Activated naive CD8-positive, alpha-beta T cell (primary cell): ENCODE data around the gene ASB3.
"Not testable (repeated sequence)": the region's sequence is repeated elsewhere in the genome, so short reads cannot be mapped to it uniquely, and the experiment has no call there.

ENCODE experiments used
- H3K27ac Mint-ChIP-seq: one replicate; pipeline ENCODE4 v1.8.0; 2021; ENCODE audit warnings: mixed read lengths
- H3K27me3 Mint-ChIP-seq: one replicate; pipeline ENCODE4 v1.8.0; 2021; ENCODE audit warnings: mixed read lengths
- H3K36me3 Mint-ChIP-seq: one replicate; pipeline ENCODE4 v1.8.0; 2021; ENCODE audit warnings: mixed read lengths
- H3K4me1 Mint-ChIP-seq: one replicate; pipeline ENCODE4 v1.8.0; 2021; ENCODE audit warnings: low read depth, mixed read lengths
- H3K4me3 Mint-ChIP-seq: one replicate; pipeline ENCODE4 v1.8.0; 2021; ENCODE audit warnings: mild to moderate bottlenecking, mixed read lengths
- H3K9me3 Mint-ChIP-seq: one replicate; pipeline ENCODE4 v1.8.0; 2021; ENCODE audit warnings: low read depth, mixed read lengths

ASB3 gene

GRCh38 chr2:53786705-53787613 is at the start of gene ASB3, which contains the start of gene ERLEC1:
Gene ASB3 (minus strand): TSS chr2:53786953. CDS start chr2:53765572, 21,381 bp downstream.
Gene ERLEC1 (plus strand): TSS chr2:53787044. CDS start chr2:53787211, 167 bp downstream.
- Mint-ChIP-seq H3K9me3 (no peaks in the 10 kb centered on the region), H3K27me3 (no peaks in the 10 kb centered on the region), H3K36me3 (peaks cover 2% of the 10 kb centered on the region), H3K27ac (peak within 1 kb of the TSS; percentile 93), H3K4me1 (peaks cover 55% of the 10 kb centered on the region), H3K4me3 (peak within 1 kb of the TSS; percentile 98)

- H3K36me3 Mint-ChIP-seq = peaks cover 23% of the 10 kb centered on the region
- H3K27ac Mint-ChIP-seq, H3K9me3 Mint-ChIP-seq, H3K4me1 Mint-ChIP-seq, H3K27me3 Mint-ChIP-seq, H3K4me3 Mint-ChIP-seq: not testable (repeated sequence)
Measured at GRCh38 chr2:53829980-53830290, 43.2 kb upstream of the ASB3 start.

GRCh38 chr2:53829273-53829979 is 42.7 kb upstream of the ASB3 start:
- Mint-ChIP-seq H3K27me3 (no peaks in the 10 kb centered on the region), H3K27ac (no peak overlapping the region), H3K4me1 (no peaks in the 10 kb centered on the region)

GRCh38 chr2:53828331-53828730 is 41.6 kb upstream of the ASB3 start:
- H3K9me3 Mint-ChIP-seq = no peaks in the 10 kb centered on the region
- no peak overlapping the region for H3K27ac Mint-ChIP-seq

More at GRCh38 chr2:53829273-53829979, 42.7 kb upstream of the ASB3 start:
- no peak overlapping the region for H3K4me3 Mint-ChIP-seq
- peaks cover 19% of the 10 kb centered on the region for H3K36me3 Mint-ChIP-seq
- H3K9me3 Mint-ChIP-seq = no peaks in the 10 kb centered on the region

GRCh38 chr2:53827398-53828175 is 40.8 kb upstream of the ASB3 start:
- no peak overlapping the region for H3K27ac Mint-ChIP-seq
- no peaks in the 10 kb centered on the region for H3K27me3 Mint-ChIP-seq
- no peaks in the 10 kb centered on the region for H3K4me1 Mint-ChIP-seq
- H3K4me3 Mint-ChIP-seq = no peak overlapping the region
- no peaks in the 10 kb centered on the region for H3K9me3 Mint-ChIP-seq
- H3K36me3 Mint-ChIP-seq = peaks cover 14% of the 10 kb centered on the region

More at GRCh38 chr2:53828331-53828730, 41.6 kb upstream of the ASB3 start:
- Mint-ChIP-seq H3K27me3 (no peaks in the 10 kb centered on the region), H3K4me1 (no peaks in the 10 kb centered on the region), H3K36me3 (peaks cover 11% of the 10 kb centered on the region), H3K4me3 (no peak overlapping the region)

GRCh38 chr2:53826587-53827397 is 40.0 kb upstream of the ASB3 start:
- peaks cover 11% of the 10 kb centered on the region for H3K36me3 Mint-ChIP-seq
- H3K27me3 Mint-ChIP-seq = no peaks in the 10 kb centered on the region
- no peak overlapping the region for H3K27ac Mint-ChIP-seq
- no peaks in the 10 kb centered on the region for H3K4me1 Mint-ChIP-seq
- no peak overlapping the region for H3K4me3 Mint-ChIP-seq
- H3K9me3 Mint-ChIP-seq = no peaks in the 10 kb centered on the region

GRCh38 chr2:53826030-53826410 is 39.3 kb upstream of the ASB3 start:
- Mint-ChIP-seq H3K27me3 (no peaks in the 10 kb centered on the region), H3K9me3 (no peaks in the 10 kb centered on the region), H3K27ac (no peak overlapping the region), H3K4me3 (no peak overlapping the region), H3K4me1 (no peaks in the 10 kb centered on the region), H3K36me3 (peaks cover 6% of the 10 kb centered on the region)

- not testable (repeated sequence) for H3K27ac Mint-ChIP-seq
Measured at GRCh38 chr2:53823639-53824038, 36.9 kb upstream of the ASB3 start.

GRCh38 chr2:53821810-53822209 is 35.1 kb upstream of the ASB3 start:
- Mint-ChIP-seq H3K4me3 (no peak overlapping the region), H3K36me3 (peaks cover 10% of the 10 kb centered on the region), H3K9me3 (no peaks in the 10 kb centered on the region), H3K27ac (no peak overlapping the region), H3K27me3 (no peaks in the 10 kb centered on the region), H3K4me1 (no peaks in the 10 kb centered on the region)

More at GRCh38 chr2:53823639-53824038, 36.9 kb upstream of the ASB3 start:
- H3K9me3 Mint-ChIP-seq, H3K27me3 Mint-ChIP-seq, H3K4me3 Mint-ChIP-seq, H3K4me1 Mint-ChIP-seq, H3K36me3 Mint-ChIP-seq: not testable (repeated sequence)

- H3K27ac Mint-ChIP-seq = no peak overlapping the region
- H3K36me3 Mint-ChIP-seq = peaks cover 13% of the 10 kb centered on the region
- H3K4me1 Mint-ChIP-seq = no peaks in the 10 kb centered on the region
- no peak overlapping the region for H3K4me3 Mint-ChIP-seq
- no peaks in the 10 kb centered on the region for H3K9me3 Mint-ChIP-seq
- no peaks in the 10 kb centered on the region for H3K27me3 Mint-ChIP-seq
Measured at GRCh38 chr2:53820711-53821110, 34.0 kb upstream of the ASB3 start.

- Mint-ChIP-seq H3K9me3 (no peaks in the 10 kb centered on the region), H3K36me3 (peaks cover 16% of the 10 kb centered on the region), H3K4me3 (no peak overlapping the region), H3K27me3 (no peaks in the 10 kb centered on the region), H3K27ac (no peak overlapping the region), H3K4me1 (no peaks in the 10 kb centered on the region)
Measured at GRCh38 chr2:53820048-53820447, 33.3 kb upstream of the ASB3 start.

- Mint-ChIP-seq H3K4me1 (no peaks in the 10 kb centered on the region), H3K9me3 (no peaks in the 10 kb centered on the region), H3K36me3 (peaks cover 16% of the 10 kb centered on the region), H3K4me3 (no peak overlapping the region), H3K27me3 (no peaks in the 10 kb centered on the region), H3K27ac (no peak overlapping the region)
Measured at GRCh38 chr2:53819634-53820033, 32.9 kb upstream of the ASB3 start.

- no peak overlapping the region for H3K4me3 Mint-ChIP-seq
- H3K9me3 Mint-ChIP-seq = no peaks in the 10 kb centered on the region
- H3K4me1 Mint-ChIP-seq = no peaks in the 10 kb centered on the region
- no peaks in the 10 kb centered on the region for H3K27me3 Mint-ChIP-seq
- H3K36me3 Mint-ChIP-seq = peaks cover 16% of the 10 kb centered on the region
- no peak overlapping the region for H3K27ac Mint-ChIP-seq
Measured at GRCh38 chr2:53818854-53819435, 32.2 kb upstream of the ASB3 start.

- no peak overlapping the region for H3K27ac Mint-ChIP-seq
- no peaks in the 10 kb centered on the region for H3K9me3 Mint-ChIP-seq
- peaks cover 15% of the 10 kb centered on the region for H3K36me3 Mint-ChIP-seq
- H3K27me3 Mint-ChIP-seq = no peaks in the 10 kb centered on the region
- H3K4me1 Mint-ChIP-seq = no peaks in the 10 kb centered on the region
- H3K4me3 Mint-ChIP-seq = no peak overlapping the region
Measured at GRCh38 chr2:53813151-53813550, 26.4 kb upstream of the ASB3 start.
